Ascending aorta (tissue), 1 donor: ENCODE data around the gene TLX3. TPM values are rescaled to one million over a fixed set of nuclear protein-coding genes. Genes with fewer than 3 reads are reported as not detected.

Experiments
- total RNA-seq: library from RNA; depleted of rRNA; stranded (reverse); fragments of >200 nt; gene quantifications from one replicate; pipeline ENCODE4 v1.1.0, GENCODE V29; 2016

TLX3 gene
- total RNA-seq, 1 donor from 2014 or later: not detected

Other genes with a start within 250 kb of the TLX3 start
- 269 TPM for gene NPM1, start 78.6 kb downstream of the TLX3 start, total RNA-seq
- gene FGF18, start 110.4 kb downstream of the TLX3 start, total RNA-seq: 6.9 TPM